C4-2B (cell line): Measurements from ENCODE around the gene RMDN2.

ENCODE experiments used
- H3K27ac ChIP-seq: fragments of 450-650 bp; 2 replicates; pipeline ENCODE4 v1.5.1; 2017
- ZFX ChIP-seq: fragments of 450-650 bp; IDR thresholded peaks from 2 replicates; pipeline ENCODE4 v1.6.1; 2017
- TF ChIP-seq, protein P1 (sequence below): fragments of 450-650 bp; conservative IDR thresholded peaks from 2 replicates; pipeline ENCODE4 v1.5.1; 2017; ENCODE audit warnings: mild to moderate bottlenecking

RMDN2 gene

DNA sequence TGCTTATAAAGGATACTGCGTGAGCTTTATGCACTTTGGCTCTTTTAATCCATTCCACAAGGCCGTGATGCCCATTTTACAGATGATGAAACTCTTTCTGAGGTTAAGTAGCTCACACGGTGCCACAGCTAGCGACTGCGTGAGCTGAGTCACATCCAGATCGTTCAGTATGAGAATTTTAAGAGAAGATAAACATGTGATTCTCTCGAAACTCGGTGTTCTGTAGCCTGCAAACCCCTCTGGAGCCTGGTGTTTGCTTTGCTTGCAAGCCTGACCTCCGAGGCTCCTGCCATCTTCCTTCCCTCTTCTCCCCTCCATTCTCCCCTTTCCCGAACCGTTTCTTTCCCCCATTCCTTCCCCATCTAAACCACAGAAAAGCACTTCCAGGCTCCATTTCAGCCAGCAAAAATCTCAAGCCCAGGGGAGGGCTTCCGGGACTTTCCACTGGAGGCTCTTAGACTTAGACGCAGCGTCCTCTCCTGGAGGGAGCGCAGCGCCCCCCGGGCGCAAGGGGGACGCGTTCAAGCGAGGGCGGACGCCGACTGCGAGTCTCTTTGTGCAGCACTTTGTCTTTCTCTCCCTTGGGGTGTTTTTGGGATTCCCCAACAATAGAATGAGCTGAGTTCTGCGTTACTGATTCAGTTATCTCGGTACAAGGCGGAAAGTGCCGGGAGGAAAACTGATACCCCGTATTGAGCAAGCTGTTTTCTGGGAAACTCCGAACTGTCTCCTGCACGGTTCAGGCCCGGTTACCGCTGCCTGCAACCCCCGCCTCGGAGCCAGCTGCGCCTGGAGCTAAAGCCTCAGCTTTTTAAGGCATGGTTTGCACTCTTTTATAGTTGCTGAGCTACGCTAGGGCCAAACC, 112.9 kb downstream of the RMDN2 start:
- TF ChIP-seq ZFX: no peak
- TF ChIP-seq, protein P1, sequence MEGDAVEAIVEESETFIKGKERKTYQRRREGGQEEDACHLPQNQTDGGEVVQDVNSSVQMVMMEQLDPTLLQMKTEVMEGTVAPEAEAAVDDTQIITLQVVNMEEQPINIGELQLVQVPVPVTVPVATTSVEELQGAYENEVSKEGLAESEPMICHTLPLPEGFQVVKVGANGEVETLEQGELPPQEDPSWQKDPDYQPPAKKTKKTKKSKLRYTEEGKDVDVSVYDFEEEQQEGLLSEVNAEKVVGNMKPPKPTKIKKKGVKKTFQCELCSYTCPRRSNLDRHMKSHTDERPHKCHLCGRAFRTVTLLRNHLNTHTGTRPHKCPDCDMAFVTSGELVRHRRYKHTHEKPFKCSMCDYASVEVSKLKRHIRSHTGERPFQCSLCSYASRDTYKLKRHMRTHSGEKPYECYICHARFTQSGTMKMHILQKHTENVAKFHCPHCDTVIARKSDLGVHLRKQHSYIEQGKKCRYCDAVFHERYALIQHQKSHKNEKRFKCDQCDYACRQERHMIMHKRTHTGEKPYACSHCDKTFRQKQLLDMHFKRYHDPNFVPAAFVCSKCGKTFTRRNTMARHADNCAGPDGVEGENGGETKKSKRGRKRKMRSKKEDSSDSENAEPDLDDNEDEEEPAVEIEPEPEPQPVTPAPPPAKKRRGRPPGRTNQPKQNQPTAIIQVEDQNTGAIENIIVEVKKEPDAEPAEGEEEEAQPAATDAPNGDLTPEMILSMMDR: no peak
- H3K27ac ChIP-seq: no peak overlapping the region

- no peak overlapping the region for H3K27ac ChIP-seq
- TF ChIP-seq ZFX: no peak
These were observed 113.6 kb downstream of the RMDN2 start for GRCh38 chr2:38038682-38039081.

DNA sequence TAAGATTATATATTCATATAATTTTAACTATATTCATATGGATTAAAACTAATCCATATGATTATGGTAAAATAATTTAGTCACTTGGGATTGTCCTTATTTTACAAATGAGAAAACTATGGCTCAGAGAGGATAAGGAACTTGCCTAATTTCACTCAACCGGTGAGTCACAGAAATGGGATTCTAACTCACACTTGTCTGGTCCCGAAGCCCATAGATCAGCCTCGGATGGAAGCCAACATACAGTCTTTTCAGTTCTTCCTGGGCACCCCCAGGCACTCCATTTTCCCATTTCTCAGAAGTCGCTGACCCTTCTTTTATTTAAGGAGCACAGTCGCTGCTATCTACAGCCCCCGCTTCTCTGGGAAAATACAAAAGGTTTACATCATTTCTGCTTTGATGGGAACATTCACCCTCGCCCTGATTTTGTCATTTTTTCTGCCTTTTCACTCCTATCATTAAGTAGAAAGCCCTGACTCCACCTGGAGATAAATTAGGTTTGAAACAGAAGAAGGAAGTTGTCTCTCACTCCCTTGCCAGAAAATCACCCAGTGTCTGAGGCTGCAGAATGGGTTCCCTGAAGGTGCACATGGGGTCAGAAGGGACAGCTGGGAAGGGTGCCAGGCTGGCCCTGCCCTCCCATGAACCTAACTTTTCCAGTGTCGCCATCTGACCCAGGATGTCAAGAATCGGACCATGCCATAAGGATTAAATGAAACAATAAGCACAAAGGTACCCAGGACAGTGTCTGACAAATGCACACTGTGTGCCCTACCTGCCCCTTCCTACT, 114.2 kb downstream of the RMDN2 start:
- TF ChIP-seq ZFX: no peak
- TF ChIP-seq, protein P1: no peak
- H3K27ac ChIP-seq: no peak overlapping the region

GRCh38 chr2:38045811-38046210, 120.7 kb downstream of the RMDN2 start:
- H3K27ac ChIP-seq: no peak overlapping the region
- TF ChIP-seq ZFX: no peak
- TF ChIP-seq, protein P1: no peak

DNA sequence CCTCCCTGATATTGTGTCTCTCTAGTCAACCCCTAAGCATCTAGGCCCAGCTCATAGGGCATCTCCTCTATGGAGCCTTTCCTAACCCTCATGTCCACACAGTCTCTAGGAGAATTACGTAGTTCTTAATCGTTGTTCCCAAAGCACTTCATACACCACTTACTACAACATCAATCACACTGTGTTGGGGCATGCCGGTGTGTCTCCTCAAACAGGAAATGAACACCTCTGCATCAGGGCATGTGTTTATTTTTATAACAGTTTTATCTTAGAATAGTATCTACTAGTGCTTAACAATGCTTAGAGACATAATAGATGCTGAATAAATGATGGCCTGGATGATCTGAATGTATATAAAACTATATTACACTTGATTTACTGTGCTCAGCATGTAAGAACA, 131.1 kb downstream of the RMDN2 start:
- TF ChIP-seq ZFX: no peak

GRCh38 chr2:38057651-38058410, 132.7 kb downstream of the RMDN2 start:
- H3K27ac ChIP-seq: no peak overlapping the region
- TF ChIP-seq, protein P1: no peak
- TF ChIP-seq ZFX: no peak

More for the DNA sequence above, 131.1 kb downstream of the RMDN2 start:
- no peak overlapping the region for H3K27ac ChIP-seq

- TF ChIP-seq ZFX: no peak
- TF ChIP-seq, protein P1: no peak
- H3K27ac ChIP-seq: no peak overlapping the region
These were observed 135.3 kb downstream of the RMDN2 start for GRCh38 chr2:38060236-38061018.
